Heart left ventricle (tissue), 13 donors: ENCODE data around the gene PSMG4.

ENCODE experiments used
- POLR2A ChIP-seq, 2 donors: fragments of 450-650 bp; IDR thresholded peaks; one replicate each; pipeline ENCODE4 v1.6.1; 2017; ENCODE audit warnings: antibody characterized with exemption in 2 of 2, mild to moderate bottlenecking in 2 of 2, moderate library complexity in 2 of 2
- TF ChIP-seq, protein P1 (sequence below), 12 donors: fragments of 200-600 bp; sonication (generic) in 4 of 12; IDR thresholded peaks; one replicate each; pipeline versions ENCODE4 v1.5.0 to v1.8.0; 2018 to 2022; ENCODE audit warnings: antibody characterized with exemption in 12 of 12, mild to moderate bottlenecking in 5 of 12
- donor health status: ischemic (EF 13 %, LVEDD 7.1; RV severe dilation, severe dysfunction).
- donor health status: DM: no; HTN: yes; CAD: no.
- donor health status: DM: no; HTN: no; CAD: no.
- donor health status: ischemic (EF 25% LVEDD 6.9; RV normal size, moderate dysfunction).
- donor health status: ischemic (EF 25% LVEDD 5.7; RV mildly dilated, moderate dysfunction).
- donor health status: ischemic (EF 35%, LVEDD 5.7; RV mildly dilated, moderate dysfunction).
- donor health status: nonischemic (EF 11% LVEDD 7.7; RV severe dilation, severe dysfunction).
- donor health status: DM: yes; HTN: yes; CAD: no.
- donor health status: PGD.
- donor health status: ischemic (EF 29% LVEDD 5.4; RV normal size, mild dysfunction).
- donor health status: nonischemic (EF 23%, LVEDD 6.1; RV moderate dilation, normal function).

DNA sequence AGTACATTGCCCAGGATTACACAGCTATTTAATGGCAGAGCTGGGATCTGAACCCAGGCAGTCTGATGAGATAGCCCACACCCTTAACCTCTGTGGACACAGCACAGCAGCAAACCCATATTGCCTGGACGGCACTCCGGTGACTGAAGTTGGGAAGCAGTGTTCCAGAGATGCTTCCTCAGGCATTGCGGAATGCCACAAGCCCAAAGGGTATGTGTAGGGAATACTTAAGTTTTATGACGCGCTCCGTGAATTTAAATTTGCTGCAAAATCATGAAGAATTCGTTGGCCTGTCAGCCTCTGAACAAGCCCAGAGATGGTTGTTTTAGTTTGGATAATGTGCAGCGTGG is 46.4 kb downstream of the PSMG4 start:
- TF ChIP-seq, protein P1, sequence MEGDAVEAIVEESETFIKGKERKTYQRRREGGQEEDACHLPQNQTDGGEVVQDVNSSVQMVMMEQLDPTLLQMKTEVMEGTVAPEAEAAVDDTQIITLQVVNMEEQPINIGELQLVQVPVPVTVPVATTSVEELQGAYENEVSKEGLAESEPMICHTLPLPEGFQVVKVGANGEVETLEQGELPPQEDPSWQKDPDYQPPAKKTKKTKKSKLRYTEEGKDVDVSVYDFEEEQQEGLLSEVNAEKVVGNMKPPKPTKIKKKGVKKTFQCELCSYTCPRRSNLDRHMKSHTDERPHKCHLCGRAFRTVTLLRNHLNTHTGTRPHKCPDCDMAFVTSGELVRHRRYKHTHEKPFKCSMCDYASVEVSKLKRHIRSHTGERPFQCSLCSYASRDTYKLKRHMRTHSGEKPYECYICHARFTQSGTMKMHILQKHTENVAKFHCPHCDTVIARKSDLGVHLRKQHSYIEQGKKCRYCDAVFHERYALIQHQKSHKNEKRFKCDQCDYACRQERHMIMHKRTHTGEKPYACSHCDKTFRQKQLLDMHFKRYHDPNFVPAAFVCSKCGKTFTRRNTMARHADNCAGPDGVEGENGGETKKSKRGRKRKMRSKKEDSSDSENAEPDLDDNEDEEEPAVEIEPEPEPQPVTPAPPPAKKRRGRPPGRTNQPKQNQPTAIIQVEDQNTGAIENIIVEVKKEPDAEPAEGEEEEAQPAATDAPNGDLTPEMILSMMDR (IDR thresholded peaks at IDR 0.05): no peak
- no peak for TF ChIP-seq POLR2A (IDR thresholded peaks at IDR 0.05)
